ENCODE measurements around the gene PRELID3B. TPM values are rescaled to one million over a fixed set of nuclear protein-coding genes. Genes with fewer than 3 reads are reported as not detected.

PRELID3B gene
- total RNA-seq, 1 donor from 2014 or later = 52.8 TPM

DNA sequence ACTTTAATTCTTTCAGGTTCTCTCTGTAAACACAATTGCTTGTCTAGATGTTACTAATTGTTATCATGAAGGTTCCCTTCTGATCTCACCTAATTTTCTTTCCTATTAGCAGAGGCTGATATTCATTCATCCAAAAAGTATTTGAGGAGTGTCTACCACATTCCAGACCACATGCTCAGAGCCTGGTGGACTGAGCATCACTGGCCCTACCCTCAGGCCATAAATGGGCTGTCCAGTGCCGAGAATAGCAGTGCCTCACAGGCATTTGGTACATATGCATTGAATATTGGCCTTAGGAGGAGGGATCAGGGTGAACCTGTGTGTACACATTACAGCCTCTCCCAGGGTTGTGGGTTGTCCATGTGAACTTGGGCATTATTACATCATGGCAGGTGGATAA is 40.4 kb upstream of the PRELID3B start:
- Mint-ChIP-seq H3K36me3 (ENCODE audit: insufficient read depth) (no peaks in the 10 kb centered on the region), H3K27me3 (peaks cover 10% of the 10 kb centered on the region), H3K27ac (no peak overlapping the region), H3K4me3 (ENCODE audit: low read depth) (no peak overlapping the region), H3K9me3 (ENCODE audit: low read depth) (no peaks in the 10 kb centered on the region), H3K4me1 (ENCODE audit: low read depth) (no peaks in the 10 kb centered on the region)
- TF ChIP-seq CTCF (IDR thresholded peaks at IDR 0.05; ENCODE audit: unreplicated experiment) = no peak
- no peak for DNase-seq (ENCODE audit: low spot score, unreplicated experiment)

DNA sequence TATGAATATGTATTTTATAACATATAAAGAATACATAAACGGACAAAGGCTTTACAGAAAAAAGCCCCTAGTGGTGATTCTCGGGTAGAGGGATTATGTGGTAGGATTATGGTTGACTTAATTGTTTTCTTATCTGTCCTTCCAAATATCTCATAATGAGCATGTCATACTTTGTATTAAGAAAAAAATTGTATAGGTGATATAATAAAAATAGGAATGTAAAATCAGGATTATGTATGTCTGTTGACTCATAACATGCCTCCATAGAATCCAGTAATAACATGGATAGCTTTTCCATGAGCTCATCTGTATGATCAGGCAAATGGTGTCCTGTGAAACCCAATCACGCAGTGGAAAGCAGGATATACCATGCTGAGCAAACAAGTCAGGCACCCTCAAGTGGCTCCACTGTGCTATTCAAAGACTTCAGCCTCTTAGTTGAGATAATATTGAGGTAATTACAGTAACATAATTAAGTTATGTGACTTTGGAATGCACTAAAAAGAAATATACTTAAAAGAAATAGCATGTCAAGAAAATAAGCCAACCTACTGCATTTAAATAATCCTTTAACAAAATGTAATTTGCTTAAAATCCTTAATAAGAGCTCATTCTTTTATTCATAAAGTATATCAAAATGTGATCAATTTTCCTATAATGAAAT is 39.6 kb upstream of the PRELID3B start:
- peak; percentile 59 for TF ChIP-seq CTCF (IDR thresholded peaks at IDR 0.05; ENCODE audit: unreplicated experiment)
- Mint-ChIP-seq H3K9me3 (ENCODE audit: low read depth) (no peaks in the 10 kb centered on the region), H3K4me3 (ENCODE audit: low read depth) (no peak overlapping the region), H3K27ac (no peak overlapping the region), H3K27me3 (peaks cover 18% of the 10 kb centered on the region), H3K36me3 (ENCODE audit: insufficient read depth) (no peaks in the 10 kb centered on the region), H3K4me1 (ENCODE audit: low read depth) (no peaks in the 10 kb centered on the region)
- DNase-seq (ENCODE audit: low spot score, unreplicated experiment) = no peak

DNA sequence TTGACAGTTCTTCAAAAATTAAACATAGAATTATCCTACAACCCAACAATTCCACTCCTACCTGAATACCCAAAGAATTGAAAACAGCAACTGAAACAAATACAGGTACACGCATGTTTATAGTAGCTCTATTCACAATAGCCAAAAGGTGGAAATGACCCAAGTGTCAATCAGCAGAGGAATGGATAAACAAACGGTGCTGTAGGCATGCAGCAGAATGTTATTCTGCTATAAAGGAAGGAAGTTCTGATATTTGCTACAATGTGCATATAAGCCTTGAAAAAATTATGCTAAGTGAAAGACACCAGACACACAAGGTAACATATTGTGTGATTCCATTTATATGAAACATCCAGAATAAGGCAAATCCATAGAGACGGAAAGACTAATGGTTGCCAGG is 38.5 kb upstream of the PRELID3B start:
- Mint-ChIP-seq H3K4me1 (ENCODE audit: low read depth) (no peaks in the 10 kb centered on the region), H3K36me3 (ENCODE audit: insufficient read depth) (no peaks in the 10 kb centered on the region), H3K27ac (no peak overlapping the region), H3K9me3 (ENCODE audit: low read depth) (no peaks in the 10 kb centered on the region), H3K4me3 (ENCODE audit: low read depth) (no peak overlapping the region), H3K27me3 (peaks cover 24% of the 10 kb centered on the region)
- no peak for TF ChIP-seq CTCF (IDR thresholded peaks at IDR 0.05; ENCODE audit: unreplicated experiment)
- DNase-seq (ENCODE audit: low spot score, unreplicated experiment) = no peak

DNA sequence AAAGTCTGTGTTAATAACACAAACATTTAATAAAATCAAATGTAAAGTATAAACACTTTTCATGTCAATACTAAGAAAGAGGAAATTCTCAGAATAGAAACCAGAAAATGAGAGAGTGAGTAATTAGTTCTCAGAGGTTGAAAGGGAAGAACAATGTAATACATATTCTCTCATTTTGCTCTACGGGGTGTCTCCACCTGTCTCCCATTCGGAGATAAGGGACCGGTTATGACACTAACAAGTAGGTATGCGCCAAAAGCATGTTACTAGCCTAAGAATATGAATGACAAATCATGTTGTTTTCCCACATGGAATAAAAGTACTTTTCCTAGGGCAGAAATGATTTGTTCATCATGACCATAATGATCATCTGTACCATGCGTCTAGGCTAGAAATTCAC is 35.6 kb upstream of the PRELID3B start:
- no peak for TF ChIP-seq CTCF (IDR thresholded peaks at IDR 0.05; ENCODE audit: unreplicated experiment)
- DNase-seq (ENCODE audit: low spot score, unreplicated experiment) = no peak
- Mint-ChIP-seq H3K27ac (no peak overlapping the region), H3K4me1 (ENCODE audit: low read depth) (peaks cover 6% of the 10 kb centered on the region), H3K27me3 (peaks cover 35% of the 10 kb centered on the region), H3K4me3 (ENCODE audit: low read depth) (no peak overlapping the region), H3K36me3 (ENCODE audit: insufficient read depth) (no peaks in the 10 kb centered on the region), H3K9me3 (ENCODE audit: low read depth) (no peaks in the 10 kb centered on the region)

- Mint-ChIP-seq H3K4me1 (ENCODE audit: low read depth) (peaks cover 6% of the 10 kb centered on the region), H3K9me3 (ENCODE audit: low read depth) (no peaks in the 10 kb centered on the region), H3K4me3 (ENCODE audit: low read depth) (no peak overlapping the region), H3K27me3 (peaks cover 40% of the 10 kb centered on the region), H3K27ac (no peak overlapping the region), H3K36me3 (ENCODE audit: insufficient read depth) (no peaks in the 10 kb centered on the region)
- no peak for TF ChIP-seq CTCF (IDR thresholded peaks at IDR 0.05; ENCODE audit: unreplicated experiment)
- no peak for DNase-seq (ENCODE audit: low spot score, unreplicated experiment)
Observed at GRCh38 chr20:59077705-59078104, 35.1 kb upstream of the PRELID3B start.

Data from progenitor cell of endocrine pancreas (in vitro differentiated cells).